Adrenal gland (tissue), 12 donors: Measurements from ENCODE around the gene SHH. TPM values are rescaled to one million over a fixed set of nuclear protein-coding genes. Genes with fewer than 3 reads are reported as not detected.

Source experiments
- DNase-seq, 7 donors: peaks; one replicate each; pipeline ENCODE4 v3.0.0-alpha.2; 2019 to 2020
- H3K27ac ChIP-seq, 5 donors: fragments of 200-600 bp; sonication (generic) in 4 of 5; 1 replicate in 3 of 5; 2 replicates in 2 of 5; pipeline versions ENCODE4 v1.5.1 to v1.8.0; 2016 to 2020; ENCODE audit warnings: mild to moderate bottlenecking in 1 of 5
- H3K27me3 ChIP-seq: fragments of 200-600 bp; 2 replicates; pipeline ENCODE4 v1.8.0; 2021
- H3K36me3 ChIP-seq, 2 donors: fragments of 200-600 bp; replicated peaks in 1 of 2; 1 replicate in 1 of 2; 2 replicates in 1 of 2; pipeline versions ENCODE4 v1.5.1 to v1.8.0; 2018 to 2022
- H3K4me1 ChIP-seq, 2 donors: fragments of 200-600 bp; replicated peaks in 1 of 2; 1 replicate in 1 of 2; 2 replicates in 1 of 2; pipeline versions ENCODE4 v1.5.1 to v1.8.0; 2018 to 2021
- H3K4me3 ChIP-seq, 4 donors: fragments of 200-600 bp; sonication (generic) in 3 of 4; one replicate each; pipeline ENCODE4 v1.5.1; 2016 to 2018
- H3K9me3 ChIP-seq, 3 donors: fragments of 200-600 bp; sonication (generic) in 1 of 3; replicated peaks in 1 of 3; 1 replicate in 2 of 3; 2 replicates in 1 of 3; pipeline versions ENCODE4 v1.5.1 to v1.8.0; 2016 to 2021
- CTCF ChIP-seq, 6 experiments: fragments of 450-650 bp in 4 of 6; fragments of 200-600 bp in 2 of 6; sonication (generic) in 1 of 6; IDR thresholded peaks; 1 replicate in 5 of 6; 2 replicates in 1 of 6; pipeline versions ENCODE4 v1.5.1 to v1.8.0; 2016 to 2021; ENCODE audit warnings: antibody characterized with exemption in 6 of 6, mild to moderate bottlenecking in 2 of 6, moderate library complexity in 1 of 6
- POLR2A ChIP-seq, 2 donors: fragments of 450-650 bp; IDR thresholded peaks; one replicate each; pipeline ENCODE4 v1.6.1; 2017; ENCODE audit warnings: antibody characterized with exemption in 2 of 2, mild to moderate bottlenecking in 2 of 2, moderate library complexity in 1 of 2
- WGBS, 4 donors: extraction: QIAGEN DNeasy Blood & Tissue Kit in 2 of 4; methylation state at CpG; one replicate each; pipeline versions ENCODE4 v1.1.5 to v1.1.7; 2013 to 2017; 5-methylcytosine and 5-hydroxymethylcytosine counted together
- intact Hi-C, 2 donors: fragments of 100-400 bp; cut with DNase I; formaldehyde crosslinking; loops; one replicate each; pipeline versions ENCODE4 v1.14.1 to v1.15.0; 2022 to 2023
- polyA plus RNA-seq, 3 donors: library from polyadenylated mRNA; stranded (reverse); fragments of 200-250 nt in 2 of 3; fragments of 350-450 nt in 1 of 3; fragmentation: Illumina TruSeq in 1 of 3; extraction: RNeasy Lipid Tissue Mini Kit (QIAGEN cat#74804) in 1 of 3; gene quantifications; one replicate each; pipeline ENCODE4 v1.2.3, GENCODE V29; 2013 to 2014
- total RNA-seq, 9 donors: library from RNA; depleted of rRNA in 4 of 9; stranded (reverse); fragments of >200 nt in 4 of 9; fragments of 120-200 nt in 1 of 9; fragmentation: NEBNext Ultra II Directional in 1 of 9; extraction: Animal tissue kit (Norgen Biotek cat#: 25700) in 1 of 9; gene quantifications; one replicate each; pipeline versions ENCODE4 v1.1.0 to v1.2.4, GENCODE V29; 2013 to 2023
- donor health status: healthy with polysubstance abuse.
- donor health status: Bipolar disorder and iron deficiency.
- donor health status: DM: yes; HTN: yes; CAD: no.
- donor health status: DM: no; HTN: no; CAD: no.
- donor health status: DM: no; HTN: no; CAD: no.
- donor health status: DM: yes; HTN: yes; CAD: no.

The SHH gene
- total and polyA plus RNA-seq, 12 donors = 2.1 to 38.0 (median 11.0) TPM

GRCh38 chr7:155769701-155770100 is 42.6 kb downstream of the SHH start:
- no peak overlapping the region for H3K4me3 ChIP-seq
- no peaks in the 10 kb centered on the region for H3K27me3 ChIP-seq
- H3K9me3 ChIP-seq = no peaks in the 10 kb centered on the region
- 77 to 88% (median 83%) methylated on average over 6 of the region's 6 CpGs for WGBS, 4 donors
- peaks cover 0 to 60% of the 10 kb centered on the region in 2 donors for H3K36me3 ChIP-seq
- intact Hi-C loops = loop anchor here in 1 of 2 donors (5.0 kb wide), 1 partner anchor 167 kb away; no protein-coding TSS in a partner anchor
- H3K27ac ChIP-seq = no peak overlapping the region
- no peak for DNase-seq
- H3K4me1 ChIP-seq = no peaks in the 10 kb centered on the region
- TF ChIP-seq CTCF (IDR thresholded peaks at IDR 0.05) = no peak
- TF ChIP-seq POLR2A (IDR thresholded peaks at IDR 0.05) = no peak

GRCh38 chr7:155766966-155767916 is 45.0 kb downstream of the SHH start:
- Histone ChIP-seq H3K9me3 (no peaks in the 10 kb centered on the region), H3K36me3 (peaks cover 0 to 55% of the 10 kb centered on the region in 2 donors), H3K27me3 (no peaks in the 10 kb centered on the region), H3K4me1 (peaks cover 0 to 22% of the 10 kb centered on the region in 2 donors), H3K27ac (no peak overlapping the region), H3K4me3 (no peak overlapping the region)
- WGBS, 4 donors = 85 to 92% (median 91%) methylated on average over 8 to 12 of the region's 12 CpGs
- no peak for TF ChIP-seq POLR2A (IDR thresholded peaks at IDR 0.05)
- TF ChIP-seq CTCF (IDR thresholded peaks at IDR 0.05) = peak in 1 of 6 experiments; percentile 3
- DNase-seq = no peak
- intact Hi-C loops = loop anchor here in 1 of 2 donors (5.0 kb wide), 1 partner anchor 165 kb away; no protein-coding TSS in a partner anchor

GRCh38 chr7:155766386-155766785 is 45.9 kb downstream of the SHH start:
- no peak for DNase-seq
- Histone ChIP-seq H3K4me1 (peaks cover 0 to 23% of the 10 kb centered on the region in 2 donors), H3K27ac (no peak overlapping the region), H3K4me3 (no peak overlapping the region), H3K27me3 (no peaks in the 10 kb centered on the region), H3K36me3 (peaks cover 0 to 55% of the 10 kb centered on the region in 2 donors), H3K9me3 (no peaks in the 10 kb centered on the region)
- 86 to 89% (median 88%) methylated on average over 8 to 12 of the region's 12 CpGs for WGBS, 4 donors
- intact Hi-C loops = loop anchor here in 1 of 2 donors (5.0 kb wide), 1 partner anchor 164 kb away; no protein-coding TSS in a partner anchor
- TF ChIP-seq POLR2A (IDR thresholded peaks at IDR 0.05) = no peak
- TF ChIP-seq CTCF (IDR thresholded peaks at IDR 0.05) = no peak

- no peak for TF ChIP-seq CTCF (IDR thresholded peaks at IDR 0.05)
- TF ChIP-seq POLR2A (IDR thresholded peaks at IDR 0.05) = no peak
Measured at GRCh38 chr7:155765458-155765857, 46.8 kb downstream of the SHH start.

More at GRCh38 chr7:155765458-155765857, 46.8 kb downstream of the SHH start:
- H3K27me3 ChIP-seq = no peaks in the 10 kb centered on the region
- intact Hi-C loops = loop anchor here in 1 of 2 donors (5.0 kb wide), 1 partner anchor 163 kb away; no protein-coding TSS in a partner anchor
- no peak for DNase-seq
- no peaks in the 10 kb centered on the region for H3K9me3 ChIP-seq
- WGBS, 4 donors = 79 to 93% (median 87%) methylated on average over 8 of the region's 8 CpGs
- H3K27ac ChIP-seq = no peak overlapping the region
- H3K4me3 ChIP-seq = no peak overlapping the region
- H3K36me3 ChIP-seq = peaks cover 0 to 55% of the 10 kb centered on the region in 2 donors
- peaks cover 0 to 23% of the 10 kb centered on the region in 2 donors for H3K4me1 ChIP-seq
